ENCODE results near the gene MAP1LC3A. TPM values are rescaled to one million over a fixed set of nuclear protein-coding genes. Genes with fewer than 3 reads are reported as not detected.

MAP1LC3A gene
- total RNA-seq, 2 experiments from 2014 or later, result 0.62 to 0.95 TPM

- Mint-ChIP-seq H3K27me3 (no peaks in the 10 kb centered on the region), H3K36me3 (peaks cover 3% of the 10 kb centered on the region), H3K27ac (no peak overlapping the region), H3K4me3 (no peak overlapping the region), H3K9me3 (no peaks in the 10 kb centered on the region), H3K4me1 (peaks cover 8% of the 10 kb centered on the region)
- DNase-seq, result no peak
Measured at GRCh38 chr20:34553366-34553867, 5.1 kb upstream of the MAP1LC3A start.

GRCh38 chr20:34557936-34558319, 590 bp upstream of the MAP1LC3A start:
- Mint-ChIP-seq H3K4me3 (peak overlapping the region; percentile 79), H3K36me3 (peaks cover 3% of the 10 kb centered on the region), H3K9me3 (no peaks in the 10 kb centered on the region), H3K4me1 (peaks cover 4% of the 10 kb centered on the region), H3K27ac (peak overlapping the region; percentile 75), H3K27me3 (no peaks in the 10 kb centered on the region)
- DNase-seq, result no peak

- no peak overlapping the region for H3K27ac Mint-ChIP-seq
- H3K4me1 Mint-ChIP-seq, result peaks cover 4% of the 10 kb centered on the region
- no peaks in the 10 kb centered on the region for H3K9me3 Mint-ChIP-seq
Measured at GRCh38 chr20:34559311-34560140, 1.0 kb downstream of the MAP1LC3A start.

GRCh38 chr20:34560141-34560523, 1.6 kb downstream of the MAP1LC3A start:
- Mint-ChIP-seq H3K36me3 (peaks cover 3% of the 10 kb centered on the region), H3K9me3 (no peaks in the 10 kb centered on the region), H3K27me3 (no peaks in the 10 kb centered on the region), H3K27ac (no peak overlapping the region), H3K4me3 (no peak overlapping the region), H3K4me1 (peaks cover 4% of the 10 kb centered on the region)
- no peak for DNase-seq

More at GRCh38 chr20:34559311-34560140, 1.0 kb downstream of the MAP1LC3A start:
- DNase-seq, result no peak
- Mint-ChIP-seq H3K36me3 (peaks cover 3% of the 10 kb centered on the region), H3K27me3 (no peaks in the 10 kb centered on the region), H3K4me3 (peak overlapping the region; percentile 50)

- Mint-ChIP-seq H3K27me3 (no peaks in the 10 kb centered on the region), H3K9me3 (no peaks in the 10 kb centered on the region), H3K4me3 (no peak overlapping the region), H3K4me1 (peaks cover 4% of the 10 kb centered on the region), H3K36me3 (peaks cover 3% of the 10 kb centered on the region), H3K27ac (peak overlapping the region; percentile 5)
- DNase-seq, result no peak
Measured at GRCh38 chr20:34560614-34561013, 2.1 kb downstream of the MAP1LC3A start.

GRCh38 chr20:34561661-34562060, 3.1 kb downstream of the MAP1LC3A start:
- peak overlapping the region; percentile 34 for H3K27ac Mint-ChIP-seq
- H3K36me3 Mint-ChIP-seq, result peaks cover 3% of the 10 kb centered on the region
- no peak for DNase-seq
- no peaks in the 10 kb centered on the region for H3K9me3 Mint-ChIP-seq
- no peaks in the 10 kb centered on the region for H3K27me3 Mint-ChIP-seq
- no peak overlapping the region for H3K4me3 Mint-ChIP-seq
- peaks cover 4% of the 10 kb centered on the region for H3K4me1 Mint-ChIP-seq

- Mint-ChIP-seq H3K4me3 (no peak overlapping the region), H3K27me3 (no peaks in the 10 kb centered on the region), H3K36me3 (peaks cover 3% of the 10 kb centered on the region), H3K27ac (no peak overlapping the region), H3K9me3 (no peaks in the 10 kb centered on the region), H3K4me1 (peaks cover 4% of the 10 kb centered on the region)
- peak; percentile 28 for DNase-seq
Measured at GRCh38 chr20:34562641-34563040, 4.1 kb downstream of the MAP1LC3A start.

- Mint-ChIP-seq H3K36me3 (no peaks in the 10 kb centered on the region), H3K27ac (no peak overlapping the region), H3K9me3 (no peaks in the 10 kb centered on the region), H3K27me3 (no peaks in the 10 kb centered on the region), H3K4me3 (no peak overlapping the region), H3K4me1 (no peaks in the 10 kb centered on the region)
- DNase-seq, result no peak
Measured at GRCh38 chr20:34564833-34565232, 6.3 kb downstream of the MAP1LC3A start.

- Mint-ChIP-seq H3K4me3 (no peak overlapping the region), H3K36me3 (peaks cover 2% of the 10 kb centered on the region), H3K27ac (no peak overlapping the region), H3K9me3 (no peaks in the 10 kb centered on the region), H3K4me1 (peaks cover 9% of the 10 kb centered on the region), H3K27me3 (no peaks in the 10 kb centered on the region)
- no peak for DNase-seq
Measured at GRCh38 chr20:34566978-34567891, 8.7 kb downstream of the MAP1LC3A start.

GRCh38 chr20:34567892-34568865, 9.7 kb downstream of the MAP1LC3A start:
- Mint-ChIP-seq H3K4me1 (peaks cover 9% of the 10 kb centered on the region), H3K4me3 (no peak overlapping the region), H3K36me3 (peaks cover 2% of the 10 kb centered on the region), H3K27me3 (no peaks in the 10 kb centered on the region), H3K9me3 (no peaks in the 10 kb centered on the region), H3K27ac (no peak overlapping the region)
- DNase-seq, result no peak

- H3K4me1 Mint-ChIP-seq, result peaks cover 9% of the 10 kb centered on the region
- H3K27me3 Mint-ChIP-seq, result no peaks in the 10 kb centered on the region
- H3K27ac Mint-ChIP-seq, result no peak overlapping the region
- H3K4me3 Mint-ChIP-seq, result no peak overlapping the region
- H3K36me3 Mint-ChIP-seq, result peaks cover 5% of the 10 kb centered on the region
- no peaks in the 10 kb centered on the region for H3K9me3 Mint-ChIP-seq
- no peak for DNase-seq
Measured at GRCh38 chr20:34569598-34569997, 11.1 kb downstream of the MAP1LC3A start.

- H3K36me3 Mint-ChIP-seq, result peaks cover 8% of the 10 kb centered on the region
- H3K4me1 Mint-ChIP-seq, result peaks cover 9% of the 10 kb centered on the region
- no peaks in the 10 kb centered on the region for H3K27me3 Mint-ChIP-seq
- DNase-seq, result no peak
- no peaks in the 10 kb centered on the region for H3K9me3 Mint-ChIP-seq
- H3K27ac Mint-ChIP-seq, result no peak overlapping the region
- no peak overlapping the region for H3K4me3 Mint-ChIP-seq
Measured at GRCh38 chr20:34570859-34571306, 12.4 kb downstream of the MAP1LC3A start.

- Mint-ChIP-seq H3K4me3 (no peak overlapping the region), H3K27me3 (no peaks in the 10 kb centered on the region), H3K27ac (peak overlapping the region; percentile 56), H3K36me3 (peaks cover 8% of the 10 kb centered on the region), H3K9me3 (no peaks in the 10 kb centered on the region), H3K4me1 (peaks cover 9% of the 10 kb centered on the region)
- DNase-seq, result no peak
Measured at GRCh38 chr20:34571753-34572152, 13.2 kb downstream of the MAP1LC3A start.

- Mint-ChIP-seq H3K36me3 (peaks cover 8% of the 10 kb centered on the region), H3K4me1 (peaks cover 9% of the 10 kb centered on the region), H3K4me3 (no peak overlapping the region), H3K9me3 (no peaks in the 10 kb centered on the region), H3K27me3 (no peaks in the 10 kb centered on the region), H3K27ac (no peak overlapping the region)
- DNase-seq, result no peak
Measured at GRCh38 chr20:34573541-34574300, 15.2 kb downstream of the MAP1LC3A start.
